GM12874 (cell line): ENCODE results near the gene COMTD1.

ENCODE experiments used
- TF ChIP-seq, protein P1 (sequence below): IDR thresholded peaks from 2 replicates; pipeline ENCODE4 v1.5.1; 2011; ENCODE audit warnings: low read depth, mild to moderate bottlenecking, control low read depth, low read length, moderate library complexity; ENCODE audit not compliant: insufficient read depth

The COMTD1 gene

DNA sequence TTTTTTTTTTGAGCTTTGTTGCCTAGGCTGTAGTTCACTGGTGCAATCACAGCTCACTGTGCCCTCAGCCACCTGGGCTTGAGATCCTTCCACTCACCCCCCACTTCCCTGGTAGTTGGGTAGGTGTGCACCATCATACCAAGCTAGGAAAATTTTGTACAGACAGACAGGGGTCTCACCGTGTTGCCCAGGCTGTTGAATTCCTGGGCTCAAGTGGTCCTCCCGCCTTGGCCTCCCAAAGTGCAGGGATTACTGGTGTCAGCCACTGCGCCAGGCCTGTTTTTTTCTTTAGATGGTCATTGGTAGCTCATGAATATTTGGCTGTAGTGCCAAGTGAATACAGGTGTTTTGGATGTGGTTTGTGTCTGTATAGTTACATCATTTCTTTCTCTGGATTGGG lies 7.5 kb downstream of the COMTD1 start:
- TF ChIP-seq, protein P1, sequence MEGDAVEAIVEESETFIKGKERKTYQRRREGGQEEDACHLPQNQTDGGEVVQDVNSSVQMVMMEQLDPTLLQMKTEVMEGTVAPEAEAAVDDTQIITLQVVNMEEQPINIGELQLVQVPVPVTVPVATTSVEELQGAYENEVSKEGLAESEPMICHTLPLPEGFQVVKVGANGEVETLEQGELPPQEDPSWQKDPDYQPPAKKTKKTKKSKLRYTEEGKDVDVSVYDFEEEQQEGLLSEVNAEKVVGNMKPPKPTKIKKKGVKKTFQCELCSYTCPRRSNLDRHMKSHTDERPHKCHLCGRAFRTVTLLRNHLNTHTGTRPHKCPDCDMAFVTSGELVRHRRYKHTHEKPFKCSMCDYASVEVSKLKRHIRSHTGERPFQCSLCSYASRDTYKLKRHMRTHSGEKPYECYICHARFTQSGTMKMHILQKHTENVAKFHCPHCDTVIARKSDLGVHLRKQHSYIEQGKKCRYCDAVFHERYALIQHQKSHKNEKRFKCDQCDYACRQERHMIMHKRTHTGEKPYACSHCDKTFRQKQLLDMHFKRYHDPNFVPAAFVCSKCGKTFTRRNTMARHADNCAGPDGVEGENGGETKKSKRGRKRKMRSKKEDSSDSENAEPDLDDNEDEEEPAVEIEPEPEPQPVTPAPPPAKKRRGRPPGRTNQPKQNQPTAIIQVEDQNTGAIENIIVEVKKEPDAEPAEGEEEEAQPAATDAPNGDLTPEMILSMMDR, result no peak

- TF ChIP-seq, protein P1, result no peak
Observed at GRCh38 chr10:75226656-75227055, 9.1 kb downstream of the COMTD1 start.

DNA sequence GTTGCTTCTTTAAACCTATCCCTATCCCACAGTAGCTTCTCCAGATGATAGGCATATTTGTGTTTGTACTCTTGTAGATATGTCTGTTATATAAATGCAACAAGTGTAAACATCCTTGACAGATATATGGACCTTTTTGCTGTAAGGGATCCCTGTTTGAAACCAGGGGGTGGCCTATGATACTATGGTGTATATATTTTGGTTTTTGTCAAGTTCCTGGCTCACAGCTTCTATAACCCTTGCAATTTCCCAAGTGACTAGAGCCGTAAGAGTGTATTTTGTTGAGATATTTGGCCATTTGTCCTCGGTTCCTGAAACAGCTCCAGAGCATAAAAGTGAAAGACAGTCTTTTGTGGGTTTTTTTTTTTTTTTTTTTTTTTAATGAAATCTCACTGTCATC lies 9.7 kb downstream of the COMTD1 start:
- TF ChIP-seq, protein P1, result no peak

- TF ChIP-seq, protein P1, result no peak
Observed at GRCh38 chr10:75223507-75223906, 12.2 kb downstream of the COMTD1 start.

GRCh38 chr10:75220274-75220673 lies 15.5 kb downstream of the COMTD1 start:
- TF ChIP-seq, protein P1, result no peak

- TF ChIP-seq, protein P1, result no peak
Observed at GRCh38 chr10:75212343-75212742, 23.4 kb downstream of the COMTD1 start.

DNA sequence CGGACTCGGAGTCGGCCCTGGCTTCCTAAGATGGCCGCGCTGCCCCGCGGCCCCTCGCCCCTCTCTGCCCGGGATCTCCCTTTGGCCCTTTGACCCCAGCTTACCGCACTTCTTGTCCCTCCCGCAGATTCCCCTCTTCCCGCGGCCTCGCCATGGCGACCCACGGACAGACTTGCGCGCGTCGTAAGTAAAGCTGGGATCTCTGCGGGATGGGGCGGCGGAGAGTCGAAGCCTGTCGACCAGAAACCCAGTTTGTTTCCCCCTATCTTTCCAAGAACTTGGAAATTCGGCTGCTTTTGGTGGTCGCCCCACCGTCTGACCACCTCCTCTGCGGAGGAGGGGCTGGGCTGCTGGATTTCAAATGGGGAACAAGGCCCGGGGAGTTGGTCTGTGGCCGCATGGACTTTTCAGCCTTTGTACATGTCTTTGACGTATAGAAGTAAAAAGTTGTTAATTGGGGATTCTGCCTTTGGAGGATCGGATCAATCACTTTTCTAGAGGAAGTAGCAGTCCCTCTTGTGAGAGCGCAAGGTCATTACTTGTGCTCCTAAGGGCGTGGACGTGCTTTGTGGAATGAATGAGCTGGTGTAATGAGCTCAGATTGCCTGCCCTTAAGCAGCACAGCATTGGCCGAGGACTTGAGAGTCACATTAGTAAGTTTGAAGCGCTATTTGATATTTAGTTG lies 24.6 kb downstream of the COMTD1 start:
- TF ChIP-seq, protein P1, result no peak
